GM21381 (cell line): ENCODE measurements around the gene VENTX.
"Not testable (repeated sequence)": the region's sequence is repeated elsewhere in the genome, so short reads cannot be mapped to it uniquely, and the experiment has no call there.

Source experiments
- ATAC-seq: cut with Tn5 transposase; IDR thresholded peaks from one replicate; pipeline ENCODE4 v1.9.1; 2021; ENCODE audit warnings: mild to moderate bottlenecking, moderate library complexity; ENCODE audit not compliant: unreplicated experiment

VENTX gene

GRCh38 chr10:133214468-133215410 is 22.9 kb upstream of the VENTX start:
- no peak for ATAC-seq

- ATAC-seq, result no peak
These were observed 22.1 kb upstream of the VENTX start for GRCh38 chr10:133215586-133215985.

GRCh38 chr10:133216776-133217175 is 20.9 kb upstream of the VENTX start:
- ATAC-seq, result no peak

DNA sequence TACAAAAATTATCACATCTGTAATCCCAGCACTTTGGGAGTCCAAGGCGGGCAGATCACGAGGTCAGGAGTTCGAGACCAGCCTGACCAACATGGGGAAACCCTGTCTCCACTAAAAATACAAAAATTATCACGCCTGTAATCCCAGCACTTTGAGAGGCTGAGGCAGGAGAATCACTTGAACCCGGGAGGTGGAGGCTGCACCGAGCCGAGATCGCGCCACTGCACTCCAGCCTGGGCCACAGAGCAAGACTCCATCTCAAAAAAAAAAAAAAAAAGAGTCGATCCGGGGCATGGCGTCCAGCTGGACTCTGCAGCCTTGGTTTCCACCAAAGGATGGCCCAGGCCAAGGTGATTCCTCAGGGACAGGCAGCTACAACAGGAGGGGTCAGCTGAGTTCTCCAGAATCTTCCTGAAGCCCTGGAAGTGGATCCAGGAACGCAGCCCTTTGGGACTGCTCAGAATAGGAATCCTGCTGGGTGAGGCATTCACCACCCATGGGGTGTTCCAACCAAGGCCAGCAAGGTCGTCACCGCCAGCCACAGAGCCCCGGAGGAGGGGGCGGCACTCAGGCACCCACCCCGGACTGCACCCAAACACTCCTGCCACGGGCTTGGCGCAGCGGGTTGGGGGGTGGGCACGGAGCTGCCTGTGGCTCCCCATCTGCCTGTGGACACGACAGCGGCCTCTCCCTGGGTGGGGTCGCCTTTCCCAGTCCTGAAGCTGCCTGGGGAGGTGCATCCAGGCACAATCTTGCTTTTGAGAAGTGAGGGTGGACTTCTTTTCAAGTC is 19.7 kb upstream of the VENTX start:
- ATAC-seq, result no peak

- no peak for ATAC-seq
These were observed 18.8 kb upstream of the VENTX start for GRCh38 chr10:133218891-133219290.

DNA sequence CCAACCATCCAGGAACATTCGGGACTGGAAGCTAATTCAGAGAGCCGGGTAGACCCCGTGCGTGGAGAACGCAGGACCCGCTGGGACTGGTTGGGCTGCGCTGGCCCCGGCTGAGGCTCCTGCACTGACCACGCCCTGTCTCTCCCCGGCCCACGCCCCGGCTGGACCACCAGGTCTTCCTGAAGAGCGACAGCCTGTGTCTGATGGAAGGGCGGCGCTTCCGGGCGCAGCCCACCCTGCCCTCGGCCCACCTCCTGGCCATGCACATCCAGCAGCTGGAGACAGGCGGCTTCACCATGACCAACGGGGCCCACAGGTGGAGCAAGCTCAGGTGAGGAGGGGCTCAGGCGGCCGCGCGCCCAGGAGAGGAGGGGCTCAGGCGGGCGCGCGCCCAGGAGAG is 17.9 kb upstream of the VENTX start:
- ATAC-seq, result no peak

DNA sequence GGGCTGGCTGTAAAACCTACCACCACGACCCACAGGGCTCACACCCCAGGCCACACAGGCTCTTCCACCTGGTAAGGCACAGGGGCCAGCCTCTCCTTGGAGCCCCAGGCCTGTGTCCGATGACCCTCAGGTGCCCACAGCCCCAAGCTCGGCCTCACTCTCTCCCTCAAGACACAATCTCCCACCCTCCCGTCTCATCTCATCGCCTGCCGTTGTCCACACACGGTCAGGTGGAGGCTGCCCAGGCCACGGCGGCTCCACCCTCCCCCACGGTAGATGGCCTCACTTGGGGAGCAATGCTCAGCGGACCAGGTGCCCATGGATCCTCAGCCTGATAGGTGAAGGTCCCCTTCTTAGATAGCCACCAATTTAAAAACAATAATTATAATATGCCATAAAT is 16.3 kb upstream of the VENTX start:
- ATAC-seq, result no peak

- ATAC-seq, result not testable (repeated sequence)
These were observed 15.9 kb upstream of the VENTX start for GRCh38 chr10:133221756-133222155.

GRCh38 chr10:133224076-133224475 is 13.6 kb upstream of the VENTX start:
- no peak for ATAC-seq

DNA sequence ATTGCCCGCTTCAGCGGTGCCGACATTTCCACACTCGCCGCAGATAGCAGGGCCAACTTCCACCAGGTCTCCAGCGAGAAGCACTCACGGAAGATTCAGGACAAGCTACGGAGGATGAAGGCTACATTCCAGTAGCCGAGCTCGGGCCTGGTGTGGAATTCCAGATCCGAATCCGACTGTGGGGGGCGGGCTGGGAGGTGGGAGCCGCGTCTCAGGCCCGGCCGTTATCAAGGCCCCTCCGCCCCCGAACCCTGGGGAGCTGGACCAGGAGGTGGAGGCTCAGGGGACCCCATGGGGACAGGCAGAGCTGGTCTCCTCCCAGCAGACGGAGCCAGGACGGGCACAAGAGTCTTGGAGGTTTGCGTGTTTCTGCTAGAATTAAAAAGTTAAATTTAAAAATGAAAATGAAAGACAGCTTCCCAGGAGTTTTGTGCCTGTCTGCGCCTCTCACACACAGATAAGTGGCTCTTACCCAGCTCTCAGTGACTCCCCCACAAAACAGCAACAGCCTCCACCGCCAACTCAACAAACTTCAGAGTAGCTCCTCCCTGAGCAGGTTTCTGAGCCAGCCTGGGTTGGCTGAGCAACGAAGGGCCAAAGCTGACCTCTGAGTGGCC is 12.8 kb upstream of the VENTX start:
- ATAC-seq, result no peak

GRCh38 chr10:133225707-133226191 is 11.9 kb upstream of the VENTX start:
- ATAC-seq, result no peak

DNA sequence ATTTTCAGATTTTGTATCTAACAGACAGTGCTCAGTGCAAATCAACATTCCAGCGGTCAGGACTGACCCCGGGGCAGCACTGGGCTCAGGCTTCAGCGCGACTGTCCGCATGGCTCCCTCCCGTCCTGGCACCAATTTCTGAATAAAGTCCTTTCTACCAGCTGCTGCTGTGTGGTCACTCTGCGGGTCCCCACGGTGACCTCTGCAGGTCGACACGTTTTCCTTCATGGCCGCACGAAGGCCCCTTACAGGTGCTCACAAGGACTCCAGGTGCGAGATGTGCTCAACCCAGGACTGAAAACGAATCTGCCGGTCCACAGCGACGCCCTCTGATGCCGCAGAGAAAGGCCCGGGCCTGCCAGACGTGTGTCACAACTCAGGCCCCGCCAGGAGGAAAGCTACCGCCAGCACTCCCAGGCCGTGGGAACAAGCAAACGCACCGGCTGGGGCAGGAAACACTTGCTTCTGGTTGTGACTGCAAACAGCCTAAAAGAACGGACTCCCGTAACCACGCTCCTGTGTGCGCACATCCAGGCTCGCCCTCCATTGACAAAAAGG is 11.3 kb upstream of the VENTX start:
- ATAC-seq, result no peak

DNA sequence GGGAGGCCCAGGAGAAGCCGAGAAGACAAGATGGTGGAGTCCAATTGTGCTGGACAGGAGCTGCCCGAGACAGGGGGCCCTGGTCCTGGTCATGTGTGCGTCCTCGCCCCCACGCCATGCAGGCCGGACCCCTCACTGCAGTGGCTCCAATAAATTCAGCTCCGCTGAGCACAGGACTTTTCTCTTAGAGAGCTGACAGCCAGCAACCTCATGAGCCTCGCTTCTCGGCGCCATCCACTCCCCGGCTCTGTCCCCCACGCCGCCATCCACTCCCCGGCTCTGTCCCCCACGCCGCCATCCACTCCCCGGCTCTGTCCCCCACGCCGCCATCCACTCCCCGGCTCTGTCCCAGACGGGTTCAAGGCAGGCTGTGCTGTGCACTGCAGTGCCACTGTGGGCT is 10.4 kb upstream of the VENTX start:
- ATAC-seq, result no peak

- no peak for ATAC-seq
These were observed 8.2 kb upstream of the VENTX start for GRCh38 chr10:133229265-133230043.

DNA sequence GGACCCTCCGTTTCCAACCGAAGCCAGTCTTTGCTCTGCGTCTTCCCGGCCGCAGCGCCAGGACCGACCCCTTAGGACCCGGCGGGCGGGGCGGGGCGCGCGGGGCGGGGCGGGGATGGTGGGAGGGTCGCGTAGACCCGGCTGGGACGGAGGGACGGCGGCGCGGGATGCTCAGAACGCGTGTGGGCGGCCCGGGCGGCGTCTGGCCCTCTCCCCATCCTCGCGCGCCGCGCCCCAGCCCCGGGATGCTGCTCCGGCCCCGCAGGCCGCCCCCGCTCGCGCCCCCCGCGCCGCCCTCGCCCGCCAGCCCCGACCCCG is 7.7 kb upstream of the VENTX start, which contains the start of gene UTF1:
Gene UTF1, plus strand, starts transcription at position 174 of the 318 bp plus-strand sequence. Its CDS starts 72 bp downstream, at position 246.
- ATAC-seq, result no peak

- ATAC-seq, result no peak
These were observed 7.1 kb upstream of the VENTX start for GRCh38 chr10:133230387-133231195.

DNA sequence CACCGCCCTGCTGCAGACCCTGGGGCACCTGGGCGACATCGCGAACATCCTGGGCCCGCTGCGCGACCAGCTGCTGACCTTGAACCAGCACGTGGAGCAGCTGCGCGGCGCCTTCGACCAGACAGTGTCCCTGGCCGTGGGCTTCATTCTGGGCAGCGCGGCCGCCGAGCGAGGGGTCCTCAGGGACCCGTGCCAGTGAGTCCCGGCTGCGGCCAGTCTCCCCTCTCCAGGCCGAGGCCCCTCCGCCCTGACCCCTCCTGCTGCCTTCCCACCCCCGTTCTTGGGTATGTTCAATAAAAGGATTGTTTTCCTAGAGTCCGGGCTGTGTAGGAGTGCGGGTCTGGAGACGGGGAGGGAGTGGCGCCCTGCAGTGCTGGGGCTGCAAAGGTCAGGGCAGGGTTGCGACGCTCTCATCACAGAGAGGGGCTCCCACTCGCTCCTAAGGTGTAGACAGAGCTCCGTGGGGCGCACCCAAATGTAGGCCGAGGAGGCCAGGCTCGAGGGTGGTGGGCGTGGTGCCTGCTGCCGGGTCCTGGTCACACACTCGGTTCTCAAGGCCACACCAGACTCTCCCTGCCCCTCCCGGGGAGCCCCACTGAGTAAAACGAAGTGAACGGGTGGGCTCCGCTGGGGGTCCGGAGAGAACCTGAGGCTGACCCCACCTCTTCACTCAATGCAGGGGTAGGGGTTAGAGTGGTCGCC is 6.3 kb upstream of the VENTX start:
- no peak for ATAC-seq

DNA sequence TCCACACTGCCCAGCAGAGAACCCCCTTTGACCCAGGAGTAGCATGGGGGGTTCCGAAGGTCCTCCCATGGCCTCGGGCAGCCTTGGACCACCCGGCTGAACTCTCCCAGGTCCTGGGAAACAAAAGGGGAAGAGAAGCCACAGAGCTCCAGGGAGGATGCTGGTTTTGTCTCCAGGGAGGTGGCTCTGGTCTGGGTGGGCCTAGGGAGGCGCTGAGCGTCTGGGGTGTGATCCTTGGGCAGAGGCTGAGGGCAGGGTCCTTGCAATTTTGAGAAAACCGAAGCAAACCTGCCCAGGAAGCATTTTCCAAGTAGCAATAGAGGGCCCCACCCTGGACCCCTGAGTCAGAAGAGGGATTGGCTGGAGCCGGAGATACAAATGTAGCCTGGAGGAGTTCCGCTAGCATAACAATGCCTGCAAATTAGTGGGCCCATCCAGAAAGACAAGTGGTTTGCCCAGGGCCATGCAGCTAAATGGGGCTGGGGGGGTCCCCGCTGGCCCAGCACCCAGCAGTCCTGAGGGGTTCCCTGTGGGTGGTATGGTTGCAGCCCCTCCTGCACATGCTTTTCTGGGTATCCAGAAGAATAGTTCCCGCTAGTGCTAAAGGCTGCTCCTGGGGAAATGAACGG is 5.6 kb upstream of the VENTX start:
- ATAC-seq, result no peak
